H1 (cell line): ENCODE data around the gene ERO1A. TPM values are rescaled to one million over a fixed set of nuclear protein-coding genes. Genes with fewer than 3 reads are reported as not detected.

ENCODE experiments used
- CHD1 ChIP-seq: IDR thresholded peaks from 2 replicates; pipeline ENCODE4 v1.6.1; 2012; ENCODE audit warnings: low read depth, low read length, improper control_type of control experiment
- CHD2 ChIP-seq: IDR thresholded peaks from 2 replicates; pipeline ENCODE4 v1.6.1; 2012; ENCODE audit warnings: low read length, improper control_type of control experiment
- GTF2F1 ChIP-seq: IDR thresholded peaks from 2 replicates; pipeline ENCODE4 v1.6.1; 2012; ENCODE audit warnings: low read depth, low read length, improper control_type of control experiment, borderline replicate concordance
- POU5F1 ChIP-seq: IDR thresholded peaks from 2 replicates; pipeline ENCODE4 v1.6.1; 2011; ENCODE audit warnings: low read depth, mild to moderate bottlenecking, low read length, moderate library complexity
- RAD21 ChIP-seq, 2 experiments: IDR thresholded peaks in 1 of 2; conservative IDR thresholded peaks in 1 of 2; 2 replicates each; pipeline ENCODE4 v1.6.1; 2011; ENCODE audit warnings: low read depth in 2 of 2, low read length in 2 of 2, improper control_type of control experiment in 1 of 2, inconsistent platforms in 1 of 2, mild to moderate bottlenecking in 1 of 2, moderate library complexity in 1 of 2
- RXRA ChIP-seq: IDR thresholded peaks from 2 replicates; pipeline ENCODE4 v1.6.1; 2011; ENCODE audit warnings: low read depth, mild to moderate bottlenecking, low read length, moderate library complexity; ENCODE audit not compliant: insufficient read depth
- USF2 ChIP-seq: IDR thresholded peaks from 2 replicates; pipeline ENCODE4 v1.6.1; 2011; ENCODE audit warnings: low read length, improper control_type of control experiment
- polyA plus RNA-seq, 7 experiments: library from polyadenylated mRNA; depleted of rRNA in 3 of 7; stranded (reverse) in 5 of 7; unstranded in 2 of 7; fragments of >200 nt in 5 of 7; fragments of 200-250 nt in 2 of 7; gene quantifications; 1 replicate in 5 of 7; 2 replicates in 1 of 7; 4 replicates in 1 of 7; pipeline versions ENCODE4 v1.2.1 to v1.2.3, GENCODE V29; 2011 to 2013; ENCODE audit warnings: missing spikeins in 2 of 7, mixed read lengths in 2 of 7
- total RNA-seq: library from RNA; stranded (reverse); fragmentation: NEBNext Ultra II Directional; extraction: Animal tissue kit (Norgen Biotek cat#: 25700); gene quantifications from 2 replicates; pipeline ENCODE4 v1.2.1, GENCODE V29; 2021

The ERO1A gene
- total and polyA plus RNA-seq, 2 of the 8 experiments (the other 6 are each of a cell fraction or from before 2014, with no cell fraction given), result 15.7 to 42.0 TPM

GRCh38 chr14:52730709-52731111 lies 35.4 kb upstream of the ERO1A start (continued):
- no peak for TF ChIP-seq CHD1
- TF ChIP-seq USF2, result no peak
- TF ChIP-seq POU5F1, result no peak
- no peak for TF ChIP-seq RXRA
- no peak for TF ChIP-seq GTF2F1
- TF ChIP-seq CHD2, result no peak
- no peak for TF ChIP-seq RAD21 (IDR thresholded peaks at IDR 0.05 in 1 of 2, conservative IDR thresholded peaks at IDR 0.05 in 1 of 2; ENCODE audit: low read depth in 2 of 2, low read length in 2 of 2)
- TF ChIP-seq, all 59 proteins: peak for 0
